HEK293T (cell line): ENCODE data around the gene NMS.

Experiments
- CTCF ChIA-PET: fragments of 350-600 bp; formaldehyde crosslinking; extraction: SDS; loops from one replicate; lab custom pipeline; 2021; ENCODE audit warnings: antibody characterized with exemption, inconsistent platforms; lab: Yijun Ruan, JAX
- POLR2A ChIA-PET: fragments of 350-600 bp; formaldehyde crosslinking; extraction: SDS; loops from one replicate; lab custom pipeline; 2020; ENCODE audit warnings: antibody characterized with exemption, inconsistent platforms; lab: Yijun Ruan, JAX
- DNase-seq: peaks from one replicate; pipeline ENCODE4 v3.0.0; 2012; ENCODE audit warnings: mixed read lengths; ENCODE audit errors: extremely low spot score
- ARNT ChIP-seq: fragments of 450-650 bp; IDR thresholded peaks from 2 replicates; pipeline ENCODE4 v1.6.1; 2017; ENCODE audit warnings: mild to moderate bottlenecking
- BHLHE40 ChIP-seq: fragments of 450-650 bp; IDR thresholded peaks from 2 replicates; pipeline ENCODE4 v1.6.1; 2016; ENCODE audit warnings: mild to moderate bottlenecking, moderate library complexity, borderline replicate concordance
- CTBP1 ChIP-seq: fragments of 450-650 bp; IDR thresholded peaks from 2 replicates; pipeline ENCODE4 v1.6.1; 2016; ENCODE audit warnings: borderline replicate concordance
- ELF4 ChIP-seq: fragments of 450-650 bp; IDR thresholded peaks from 2 replicates; pipeline ENCODE4 v1.6.1; 2017; ENCODE audit warnings: antibody characterized with exemption
- FOXA1 ChIP-seq: fragments of 450-650 bp; IDR thresholded peaks from 2 replicates; pipeline ENCODE4 v1.6.1; 2016; ENCODE audit warnings: mild to moderate bottlenecking
- FOXK2 ChIP-seq: fragments of 450-650 bp; IDR thresholded peaks from 2 replicates; pipeline ENCODE4 v1.6.1; 2016; ENCODE audit warnings: mild to moderate bottlenecking
- FOXM1 ChIP-seq: fragments of 450-650 bp; IDR thresholded peaks from 2 replicates; pipeline ENCODE4 v1.6.1; 2017; ENCODE audit warnings: mild to moderate bottlenecking, borderline replicate concordance
- HDGF ChIP-seq: fragments of 450-650 bp; IDR thresholded peaks from 2 replicates; pipeline ENCODE4 v1.6.1; 2017; ENCODE audit warnings: antibody characterized with exemption, borderline replicate concordance
- L3MBTL2 ChIP-seq: fragments of 450-650 bp; conservative IDR thresholded peaks from 2 replicates; pipeline ENCODE4 v1.6.1; 2016; ENCODE audit warnings: mild to moderate bottlenecking
- LEF1 ChIP-seq: fragments of 450-650 bp; IDR thresholded peaks from 2 replicates; pipeline ENCODE4 v1.6.1; 2017; ENCODE audit warnings: mild to moderate bottlenecking, borderline replicate concordance
- NFRKB ChIP-seq: fragments of 450-650 bp; IDR thresholded peaks from 2 replicates; pipeline ENCODE4 v1.6.1; 2016; ENCODE audit warnings: mild to moderate bottlenecking, moderate library complexity
- PKNOX1 ChIP-seq: fragments of 450-650 bp; IDR thresholded peaks from 2 replicates; pipeline ENCODE4 v1.6.1; 2016
- SP1 ChIP-seq: fragments of 450-650 bp; IDR thresholded peaks from 2 replicates; pipeline ENCODE4 v1.6.1; 2017
- SUZ12 ChIP-seq: fragments of 450-650 bp; IDR thresholded peaks from 2 replicates; pipeline ENCODE4 v1.6.1; 2016; ENCODE audit warnings: mild to moderate bottlenecking
- TARDBP ChIP-seq: fragments of 450-650 bp; IDR thresholded peaks from 2 replicates; pipeline ENCODE4 v1.6.1; 2016
- ZNF384 ChIP-seq: fragments of 450-650 bp; IDR thresholded peaks from 2 replicates; pipeline ENCODE4 v1.6.1; 2016

Gene NMS

GRCh38 chr2:100509066-100509465 is 38.8 kb downstream of the NMS start:
- CTCF ChIA-PET = no interaction called here
- POLR2A ChIA-PET = no interaction called here
- TF ChIP-seq LEF1 (no peak), ELF4 (no peak), ZNF384 (no peak), FOXA1 (no peak), HDGF (no peak), BHLHE40 (no peak), PKNOX1 (no peak), FOXK2 (no peak), TARDBP (no peak), NFRKB (no peak), FOXM1 (no peak), CTBP1 (no peak), L3MBTL2 (no peak), SUZ12 (no peak), ARNT (no peak), SP1 (no peak)
- DNase-seq = no peak

GRCh38 chr2:100513650-100514049 is 43.4 kb downstream of the NMS start:
- ChIA-PET CTCF (no interaction called here), POLR2A (no interaction called here)
- DNase-seq = no peak
- no peak for TF ChIP-seq SP1
- no peak for TF ChIP-seq ARNT
- TF ChIP-seq FOXK2 = no peak
- no peak for TF ChIP-seq LEF1
- TF ChIP-seq NFRKB = no peak
- no peak for TF ChIP-seq ELF4
- TF ChIP-seq PKNOX1 = no peak

GRCh38 chr2:100517556-100517955 is 47.3 kb downstream of the NMS start:
- CTCF ChIA-PET = no interaction called here
- TF ChIP-seq ELF4 (no peak), ZNF384 (no peak), SUZ12 (no peak), SP1 (no peak), FOXM1 (no peak), PKNOX1 (no peak), LEF1 (no peak), L3MBTL2 (no peak), BHLHE40 (no peak), ARNT (no peak), CTBP1 (no peak), FOXA1 (no peak), FOXK2 (no peak), TARDBP (no peak), HDGF (no peak), NFRKB (no peak)
- POLR2A ChIA-PET = interaction anchor here (0.6 kb wide), 1 partner anchor 484 kb away, joined by 3 read pairs; the partner anchor contains the start of gene RPL31
- no peak for DNase-seq

- POLR2A ChIA-PET = no interaction called here
- no peak for DNase-seq
- TF ChIP-seq L3MBTL2 (no peak), SP1 (no peak)
- CTCF ChIA-PET = no interaction called here
Measured at GRCh38 chr2:100518801-100519200, 48.5 kb downstream of the NMS start.

GRCh38 chr2:100520224-100520623 is 49.9 kb downstream of the NMS start:
- no peak for DNase-seq
- ChIA-PET POLR2A (no interaction called here), CTCF (no interaction called here)
- no peak for TF ChIP-seq TARDBP
- no peak for TF ChIP-seq FOXM1
- no peak for TF ChIP-seq PKNOX1
- TF ChIP-seq LEF1 = no peak
- no peak for TF ChIP-seq HDGF
- no peak for TF ChIP-seq ARNT
- no peak for TF ChIP-seq CTBP1
- TF ChIP-seq ELF4 = no peak
- TF ChIP-seq FOXK2 = no peak
- TF ChIP-seq FOXA1 = no peak
- no peak for TF ChIP-seq BHLHE40
- no peak for TF ChIP-seq SUZ12

- TF ChIP-seq LEF1 (no peak), NFRKB (no peak), ELF4 (no peak), SP1 (no peak), ZNF384 (no peak), SUZ12 (no peak), HDGF (no peak), FOXM1 (no peak), FOXA1 (no peak), CTBP1 (no peak), FOXK2 (no peak), TARDBP (no peak), BHLHE40 (no peak), ARNT (no peak), L3MBTL2 (no peak), PKNOX1 (no peak)
- ChIA-PET CTCF (no interaction called here), POLR2A (no interaction called here)
- no peak for DNase-seq
Measured at GRCh38 chr2:100522430-100522829, 52.1 kb downstream of the NMS start.
